GM12891 (cell line): ENCODE measurements around the gene ADAMTS20.
"Not testable (repeated sequence)": the region's sequence is repeated elsewhere in the genome, so short reads cannot be mapped to it uniquely, and the experiment has no call there.

Experiments
- DNase-seq: peaks from one replicate; pipeline ENCODE4 v3.0.0; 2011; ENCODE audit warnings: low spot score; ENCODE audit not compliant: insufficient read length
- FAIRE-seq: peaks from 2 replicates; lab custom pipeline; 2011; peaks lifted over from hg19 to GRCh38; lab: Jason Lieb, UNC
- PAX5 ChIP-seq: IDR thresholded peaks from 2 replicates; pipeline ENCODE4 v1.6.1; 2011; ENCODE audit warnings: low read length, moderate library complexity, mild to moderate bottlenecking; ENCODE audit not compliant: insufficient read depth, severe bottlenecking
- POLR2A ChIP-seq: IDR thresholded peaks from 2 replicates; pipeline ENCODE4 v1.6.1; 2011; ENCODE audit warnings: low read depth, low read length, control low read depth
- POLR2AphosphoS5 ChIP-seq: IDR thresholded peaks from 2 replicates; pipeline ENCODE4 v1.6.1; 2011; ENCODE audit warnings: low read depth, low read length, control low read depth
- POU2F2 ChIP-seq: IDR thresholded peaks from 2 replicates; pipeline ENCODE4 v1.6.1; 2011; ENCODE audit warnings: low read depth, mild to moderate bottlenecking, control low read depth, low read length, moderate library complexity
- SPI1 ChIP-seq: IDR thresholded peaks from 2 replicates; pipeline ENCODE4 v1.6.1; 2011; ENCODE audit warnings: low read depth, low read length, control low read depth
- TAF1 ChIP-seq: IDR thresholded peaks from 2 replicates; pipeline ENCODE4 v1.6.1; 2011; ENCODE audit warnings: low read depth, low read length, control low read depth

The ADAMTS20 gene

DNA sequence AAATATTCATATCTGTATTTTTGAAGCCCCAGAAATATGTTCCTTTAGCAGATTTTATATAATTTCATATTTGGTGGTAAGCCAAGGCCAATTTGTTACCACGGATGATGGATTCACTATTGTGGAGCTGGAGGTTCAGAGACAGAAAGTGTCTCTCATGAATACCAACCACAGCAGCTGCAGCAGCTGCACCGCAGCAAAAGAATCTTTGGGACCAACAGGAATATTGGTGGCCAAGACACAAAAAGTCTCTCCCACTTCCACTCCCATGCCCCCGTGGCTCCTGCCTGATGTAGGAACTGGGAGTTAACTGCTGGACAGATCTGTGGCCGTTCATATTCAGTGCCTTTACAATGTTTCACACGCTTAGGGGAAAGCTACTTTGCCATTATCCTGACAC is 155.3 kb downstream of the ADAMTS20 start:
- no peak for DNase-seq
- FAIRE-seq, result no peak
- no peak for TF ChIP-seq TAF1

GRCh38 chr12:43392116-43392515 is 159.9 kb downstream of the ADAMTS20 start:
- FAIRE-seq, result no peak

DNA sequence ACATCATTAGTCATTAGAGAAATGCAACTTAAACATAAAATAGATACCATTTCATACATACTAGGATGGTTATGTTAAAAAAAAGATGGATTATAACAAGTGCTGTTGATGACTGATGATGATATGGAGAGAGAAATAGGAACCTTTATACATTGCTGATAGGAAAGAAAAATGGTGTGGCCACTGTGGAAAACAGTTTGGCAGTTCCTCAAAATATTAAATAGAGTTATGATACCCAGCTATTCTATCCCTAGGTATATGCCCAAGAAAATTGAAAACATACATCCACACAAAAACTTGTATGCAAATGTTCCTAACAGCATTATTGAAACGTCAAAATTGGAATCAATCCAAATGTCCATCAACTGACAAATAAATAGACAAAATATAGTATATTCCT is 170.1 kb downstream of the ADAMTS20 start:
- TF ChIP-seq POLR2AphosphoS5 (no peak), POU2F2 (no peak), POLR2A (no peak), SPI1 (no peak), PAX5 (no peak)
- FAIRE-seq, result no peak

More at GRCh38 chr12:43392116-43392515, 159.9 kb downstream of the ADAMTS20 start:
- no peak for DNase-seq
- TF ChIP-seq SPI1 (no peak), POLR2AphosphoS5 (no peak), POLR2A (no peak), POU2F2 (no peak), TAF1 (no peak), PAX5 (no peak)

DNA sequence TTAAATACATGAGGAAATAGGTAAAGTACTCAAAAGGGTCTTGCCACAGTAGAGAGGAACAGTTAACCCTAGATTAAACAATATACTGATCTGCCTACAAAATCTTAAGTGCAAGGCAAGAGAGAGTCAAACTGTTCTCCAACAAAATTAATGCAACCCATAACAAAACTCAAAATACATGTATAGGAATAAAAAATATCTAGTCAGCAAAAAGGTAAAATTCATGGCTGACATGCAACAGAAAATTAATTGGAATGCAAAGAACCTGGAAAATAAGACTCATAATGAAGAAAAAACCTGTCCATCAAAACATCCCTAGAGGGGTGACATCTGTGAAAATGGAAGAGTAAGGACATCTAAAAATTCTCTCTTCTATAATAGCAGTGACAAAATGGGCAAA is 173.6 kb downstream of the ADAMTS20 start:
- DNase-seq, result no peak
- no peak for FAIRE-seq

More for the DNA sequence above, 170.1 kb downstream of the ADAMTS20 start:
- no peak for DNase-seq

DNA sequence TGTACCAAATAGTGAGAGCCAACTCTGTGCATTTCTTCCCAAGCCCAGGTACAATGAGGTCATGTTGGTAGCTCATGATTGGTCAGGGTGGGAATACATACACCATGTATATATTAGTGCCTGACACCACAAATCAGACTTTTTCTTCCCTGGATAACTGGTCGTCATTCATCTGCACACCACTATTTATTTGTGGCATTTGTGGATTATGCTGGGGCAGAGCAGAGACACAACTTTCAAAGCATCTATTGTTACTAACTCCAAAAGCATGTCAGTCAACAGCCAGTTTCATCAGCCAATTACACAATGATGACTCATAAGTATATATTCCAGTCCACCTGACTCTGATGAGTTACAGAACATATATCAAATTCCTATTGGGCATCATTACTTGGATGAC is 181.7 kb downstream of the ADAMTS20 start:
- FAIRE-seq (no peak), DNase-seq (no peak)
- TF ChIP-seq POLR2A, result no peak
- TF ChIP-seq SPI1, result no peak
- no peak for TF ChIP-seq PAX5

More for the DNA sequence above, 173.6 kb downstream of the ADAMTS20 start:
- TF ChIP-seq POU2F2 (no peak), POLR2A (no peak), SPI1 (no peak), PAX5 (no peak), TAF1 (no peak), POLR2AphosphoS5 (no peak)

DNA sequence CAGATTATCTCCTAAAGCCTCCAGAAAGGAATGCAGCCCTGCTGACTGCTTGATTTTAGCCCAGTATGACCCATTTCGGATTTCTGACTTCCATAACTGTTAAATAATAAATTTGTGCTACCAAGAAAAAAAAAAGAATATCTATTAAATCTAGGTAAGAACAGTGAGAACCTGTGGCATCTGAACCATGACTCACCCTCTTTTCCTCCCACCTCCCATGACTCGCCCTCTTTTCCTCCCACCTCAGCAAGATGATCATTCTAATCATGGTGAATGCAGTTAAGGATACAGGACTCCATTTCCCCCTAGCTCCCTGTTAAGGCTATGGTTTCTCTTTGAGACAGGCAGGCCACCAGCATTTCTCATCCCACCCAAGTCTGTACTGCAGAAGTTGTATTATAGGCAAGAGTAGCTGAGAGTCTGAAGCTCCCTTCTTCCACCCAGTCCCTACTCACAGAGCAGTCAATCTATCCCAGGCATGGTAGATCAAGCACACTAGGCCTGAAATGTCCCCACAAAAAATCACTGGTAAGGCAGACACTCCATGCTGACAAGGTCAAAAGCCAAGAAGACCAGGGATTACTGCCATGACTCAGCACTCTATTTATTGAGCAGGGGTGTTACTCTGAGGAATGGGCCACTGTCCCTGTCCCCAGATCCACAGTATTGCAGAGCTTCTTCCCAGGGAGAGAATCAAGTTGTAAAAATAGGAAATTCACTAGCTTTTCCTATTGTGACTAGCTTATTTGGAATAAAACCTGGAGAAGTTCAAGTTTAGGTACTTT is 188.9 kb downstream of the ADAMTS20 start:
- FAIRE-seq (no peak), DNase-seq (no peak)
- TF ChIP-seq SPI1, result no peak
- no peak for TF ChIP-seq PAX5
- TF ChIP-seq POLR2A, result no peak
- no peak for TF ChIP-seq POU2F2
- TF ChIP-seq POLR2AphosphoS5, result no peak
- no peak for TF ChIP-seq TAF1

DNA sequence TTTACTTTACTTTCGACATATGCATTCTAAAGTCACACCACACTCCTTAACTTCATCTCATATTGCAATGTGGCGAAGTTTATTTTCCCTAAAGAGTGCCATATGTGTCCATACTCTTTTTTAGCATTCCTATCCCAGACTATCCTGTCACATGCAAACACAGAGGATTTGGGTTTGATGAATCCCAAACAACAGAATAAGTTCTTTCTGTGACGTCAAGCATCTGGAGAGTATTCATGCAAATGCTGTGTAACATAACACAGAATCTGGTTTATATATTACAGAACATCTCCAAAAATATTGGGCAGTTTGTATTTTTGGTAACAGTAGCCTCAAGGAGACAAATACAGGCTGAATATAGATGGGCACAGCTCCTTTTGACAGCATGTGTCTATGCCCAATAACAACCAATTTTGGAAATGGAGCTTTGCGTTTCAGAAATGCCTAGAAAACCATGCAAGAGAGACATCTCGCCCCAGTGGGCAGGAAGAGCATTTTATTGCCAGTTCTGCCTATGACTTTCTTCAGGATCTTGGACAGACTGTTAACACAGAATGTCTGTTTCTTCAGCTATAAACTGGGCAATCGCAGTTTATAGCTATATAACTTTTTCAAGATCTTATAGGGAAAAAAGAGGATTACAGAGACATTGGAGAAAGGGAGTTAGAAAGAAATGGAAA is 190.8 kb downstream of the ADAMTS20 start:
- DNase-seq (no peak), FAIRE-seq (no peak)
- TF ChIP-seq SPI1 (no peak), POLR2AphosphoS5 (no peak), POU2F2 (no peak), TAF1 (no peak), POLR2A (no peak), PAX5 (no peak)

- FAIRE-seq, result not testable (repeated sequence)
These were observed 192.0 kb downstream of the ADAMTS20 start for GRCh38 chr12:43360001-43360400.

GRCh38 chr12:43357141-43357540 is 194.9 kb downstream of the ADAMTS20 start:
- FAIRE-seq (no peak), DNase-seq (no peak)

More at GRCh38 chr12:43360001-43360400, 192.0 kb downstream of the ADAMTS20 start:
- DNase-seq, result not testable (repeated sequence)

GRCh38 chr12:43352001-43352400 is 200.0 kb downstream of the ADAMTS20 start:
- TF ChIP-seq PAX5 (no peak), POLR2A (no peak), TAF1 (no peak), POU2F2 (no peak), POLR2AphosphoS5 (no peak), SPI1 (no peak)
- DNase-seq (no peak), FAIRE-seq (no peak)

More at GRCh38 chr12:43357141-43357540, 194.9 kb downstream of the ADAMTS20 start:
- TF ChIP-seq POLR2A (no peak), POLR2AphosphoS5 (no peak), SPI1 (no peak), POU2F2 (no peak), TAF1 (no peak)
